SHP77 (cell line): ENCODE results near the gene KCNIP3.

Experiments
- DNase-seq, 2 experiments: peaks; one replicate each; lab custom pipeline; 2025; lab: John Stamatoyannopoulos, UW

The KCNIP3 gene

DNA sequence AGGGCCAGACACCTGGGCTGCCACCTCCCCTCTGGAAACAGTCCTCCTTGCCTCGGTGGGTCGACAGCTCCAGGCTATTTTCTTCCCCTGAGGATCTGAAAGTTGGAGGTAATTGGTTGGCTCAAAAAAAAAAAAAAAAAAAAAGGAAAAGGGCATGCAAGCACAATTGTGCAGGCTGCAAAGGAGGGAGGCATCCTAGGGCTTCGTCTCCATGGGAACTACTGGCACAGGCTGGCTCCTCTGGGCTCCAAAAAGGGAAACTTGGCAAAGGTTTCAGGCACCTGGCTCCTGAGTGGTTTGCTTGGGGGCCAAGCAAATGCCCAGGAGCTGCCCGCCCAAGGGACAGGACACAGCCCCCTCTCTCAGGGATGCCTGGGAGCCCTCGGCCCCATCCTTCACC, 1.1 kb upstream of the KCNIP3 start:
- peak in 1 of 2 experiments; percentile 10 for DNase-seq

DNA sequence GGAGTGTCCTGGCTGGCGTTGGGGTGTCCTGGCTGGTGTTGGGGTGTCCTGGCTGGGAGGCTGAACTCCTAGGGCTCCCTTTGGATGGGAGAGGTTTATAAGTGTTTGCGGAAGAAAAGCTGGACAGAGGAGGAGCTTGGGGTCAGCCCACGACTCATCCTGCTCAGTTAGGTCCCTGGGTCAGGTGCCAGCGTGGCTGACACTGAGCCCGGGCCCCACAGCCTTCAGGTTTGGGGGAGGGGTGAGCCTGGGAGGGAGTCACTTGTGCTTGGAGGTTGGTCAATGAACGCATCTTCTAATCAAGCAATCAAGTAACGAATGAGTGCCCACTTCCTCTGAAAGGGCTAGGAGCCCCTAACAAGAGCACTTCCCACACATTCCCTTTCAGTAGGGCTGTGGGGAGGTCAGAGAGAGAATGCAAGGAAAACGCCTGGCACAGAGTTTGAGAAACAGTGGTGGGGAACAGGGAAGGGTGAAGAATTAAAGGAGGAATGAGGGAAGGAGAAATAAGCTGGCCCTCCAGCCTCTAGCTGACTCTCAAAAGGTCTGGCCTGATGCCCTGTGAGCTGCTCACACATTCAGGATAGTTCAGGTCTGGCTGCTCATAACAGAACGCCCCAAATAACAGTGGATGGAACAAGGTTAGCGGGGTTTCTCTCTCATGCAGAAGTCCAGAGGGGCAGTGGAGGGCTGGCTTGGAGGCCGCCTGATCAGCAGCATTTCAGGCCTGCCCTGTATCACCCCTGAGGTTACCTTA, 670 bp downstream of the KCNIP3 start:
- DNase-seq = no peak

DNA sequence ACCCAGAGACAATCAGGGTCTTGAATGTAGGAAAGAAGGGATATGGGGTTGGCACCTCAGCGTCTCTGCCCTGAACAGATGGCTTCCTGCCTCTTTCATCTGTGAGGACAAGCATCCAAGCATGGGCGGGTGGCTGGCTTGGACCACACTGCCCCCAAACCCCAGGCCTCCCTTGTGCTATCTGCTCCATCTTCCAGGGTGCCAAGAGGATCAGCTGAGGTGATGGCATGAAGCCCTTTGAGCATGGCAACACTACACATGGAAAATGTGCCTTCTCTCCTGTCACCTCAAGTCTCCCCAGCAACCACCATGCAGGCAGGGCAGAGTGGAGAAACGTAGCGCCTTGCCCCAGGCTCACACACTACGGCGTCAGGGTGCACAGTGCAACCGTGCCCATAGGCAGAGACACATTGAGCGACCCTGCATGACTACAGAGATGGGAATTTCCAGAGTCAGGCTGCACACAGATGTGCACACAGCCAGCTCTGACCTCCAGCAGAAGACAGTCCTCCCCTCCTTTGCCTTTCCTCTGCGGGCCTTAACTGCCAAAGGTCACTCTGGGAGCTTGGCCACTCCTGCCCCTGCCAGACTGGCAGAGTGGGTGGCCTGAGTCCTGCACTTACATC, 1.5 kb downstream of the KCNIP3 start:
- DNase-seq = no peak

DNA sequence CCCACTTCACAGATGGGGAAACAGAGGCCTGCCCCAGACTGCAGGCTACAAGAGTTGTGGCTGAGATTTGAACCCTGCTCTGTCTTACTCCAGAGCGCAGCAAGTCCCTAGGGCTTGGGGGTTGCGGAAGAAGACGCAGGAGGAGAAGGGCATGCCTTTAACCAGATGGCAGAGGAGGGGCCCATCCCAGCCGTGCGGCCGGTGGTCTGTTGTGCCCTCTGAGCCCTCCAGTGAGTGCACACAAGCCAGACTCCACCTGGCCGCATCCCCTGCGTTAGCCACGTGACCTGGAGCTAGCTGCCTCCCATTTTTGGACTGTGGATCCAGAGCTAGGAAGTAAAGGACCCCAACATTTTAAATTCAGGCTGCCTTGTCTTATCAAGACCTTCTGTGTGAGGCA, 2.8 kb downstream of the KCNIP3 start:
- no peak for DNase-seq

DNA sequence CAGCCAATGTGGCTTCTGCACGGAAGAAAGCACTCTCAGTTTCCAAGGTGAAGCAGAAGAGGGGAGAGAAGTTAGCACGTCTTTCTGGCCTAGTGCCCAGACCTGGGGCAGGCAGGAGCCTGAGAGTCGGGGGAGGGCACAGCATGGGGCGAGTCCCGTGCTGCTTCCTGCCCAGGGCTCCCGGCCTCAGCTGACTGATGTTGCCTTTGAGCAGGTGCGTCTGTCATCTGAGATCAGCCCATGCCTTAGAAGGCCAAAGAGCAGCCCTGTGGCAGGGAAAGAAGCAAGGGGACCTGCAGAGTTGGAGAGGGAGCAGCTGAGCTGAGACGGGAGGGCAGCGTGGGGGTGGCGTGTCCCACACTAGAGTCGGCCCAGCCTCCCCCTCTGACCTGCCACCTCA, 3.3 kb downstream of the KCNIP3 start:
- DNase-seq = peak; percentile 49 to 71

DNA sequence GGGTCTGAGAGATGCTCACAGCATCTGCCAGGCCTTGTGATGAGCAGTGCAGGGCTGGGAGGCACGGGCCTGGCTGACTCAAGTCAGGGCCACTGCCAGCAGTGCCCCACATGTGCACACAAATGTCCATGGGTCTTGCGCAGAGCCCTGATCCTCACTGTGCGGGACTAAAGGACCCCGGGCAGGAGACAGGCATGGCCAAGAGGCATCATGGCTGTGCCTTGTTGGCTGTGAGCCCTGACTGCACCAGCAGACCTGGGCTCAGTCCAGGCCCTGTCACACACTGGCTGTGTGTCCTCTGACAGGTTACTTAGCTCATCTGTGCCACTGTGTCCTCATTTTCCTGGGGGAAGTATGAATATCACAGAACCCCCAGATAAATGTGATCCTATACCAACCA, 4.0 kb downstream of the KCNIP3 start:
- no peak for DNase-seq

DNA sequence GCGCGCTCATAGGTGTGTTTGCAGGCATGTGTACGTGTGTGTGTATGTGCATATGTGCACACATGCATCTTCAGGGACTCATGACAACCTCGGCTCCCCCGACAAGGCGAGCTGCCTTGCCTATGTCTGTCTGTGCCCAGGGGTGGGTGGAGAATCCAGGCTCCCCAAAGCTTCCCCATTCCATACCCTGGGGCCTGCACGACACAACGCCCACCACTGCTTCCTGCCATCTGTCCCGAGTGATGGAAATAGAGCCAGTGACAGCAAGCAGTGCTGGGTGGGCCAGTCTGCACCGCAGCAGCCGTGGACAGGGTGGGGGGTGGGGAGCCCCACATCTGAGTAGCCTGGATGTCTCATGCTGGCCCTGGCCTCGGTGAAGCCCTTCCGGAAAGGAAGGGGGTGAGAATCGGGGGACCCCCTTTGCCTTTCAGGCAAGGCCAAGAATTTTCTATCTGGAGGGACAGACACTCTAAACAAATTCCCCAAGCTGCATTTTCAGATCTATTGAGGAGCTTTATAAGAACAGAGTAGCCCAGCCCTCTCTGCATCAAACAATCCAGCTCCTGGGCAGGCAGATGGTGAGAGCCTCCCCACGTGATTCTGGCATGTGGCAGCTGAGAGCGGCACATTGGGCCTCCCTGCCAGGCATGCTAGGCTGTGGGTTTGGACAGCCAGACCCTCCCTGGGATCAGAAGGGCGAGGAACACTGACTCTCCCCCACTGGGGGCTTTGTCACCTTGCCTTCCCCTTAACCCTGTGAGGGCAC, 4.9 kb downstream of the KCNIP3 start:
- DNase-seq = no peak

DNA sequence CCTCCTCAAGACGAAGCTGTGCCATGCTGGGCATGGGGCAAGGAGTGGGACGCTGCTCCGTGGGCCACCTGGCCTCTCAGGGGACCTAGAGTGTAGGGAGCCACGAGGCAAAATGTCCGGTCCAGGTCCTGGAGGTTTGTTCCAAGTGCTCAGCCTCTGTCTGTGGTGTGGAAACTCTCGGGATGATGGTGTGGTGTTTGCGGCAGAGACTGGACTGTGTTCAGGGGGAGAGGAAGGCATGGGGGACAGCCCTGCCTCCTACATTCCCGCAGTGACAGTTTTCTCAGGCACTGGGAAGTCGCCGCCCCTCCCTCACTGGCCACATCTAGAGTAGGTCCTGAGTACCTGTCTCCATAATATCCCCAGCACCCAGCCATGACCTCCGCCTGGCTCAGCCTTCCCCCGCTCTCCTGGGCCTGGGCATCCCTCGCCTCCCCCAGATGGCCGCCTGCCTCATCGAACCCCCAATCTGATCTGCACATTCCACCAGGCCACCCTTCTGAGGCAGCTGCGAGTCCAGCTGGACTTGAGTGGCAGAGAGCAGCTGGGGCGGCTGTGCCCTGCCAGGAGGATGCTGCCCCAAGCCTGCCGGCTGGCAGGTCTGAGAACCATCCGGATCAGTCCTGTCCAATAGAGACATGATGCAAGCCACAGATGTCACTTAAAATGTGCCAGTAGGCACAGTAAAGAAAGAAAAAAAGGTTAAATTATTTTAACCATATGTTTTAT, 6.2 kb downstream of the KCNIP3 start:
- peak in 1 of 2 experiments; percentile 64 for DNase-seq

DNA sequence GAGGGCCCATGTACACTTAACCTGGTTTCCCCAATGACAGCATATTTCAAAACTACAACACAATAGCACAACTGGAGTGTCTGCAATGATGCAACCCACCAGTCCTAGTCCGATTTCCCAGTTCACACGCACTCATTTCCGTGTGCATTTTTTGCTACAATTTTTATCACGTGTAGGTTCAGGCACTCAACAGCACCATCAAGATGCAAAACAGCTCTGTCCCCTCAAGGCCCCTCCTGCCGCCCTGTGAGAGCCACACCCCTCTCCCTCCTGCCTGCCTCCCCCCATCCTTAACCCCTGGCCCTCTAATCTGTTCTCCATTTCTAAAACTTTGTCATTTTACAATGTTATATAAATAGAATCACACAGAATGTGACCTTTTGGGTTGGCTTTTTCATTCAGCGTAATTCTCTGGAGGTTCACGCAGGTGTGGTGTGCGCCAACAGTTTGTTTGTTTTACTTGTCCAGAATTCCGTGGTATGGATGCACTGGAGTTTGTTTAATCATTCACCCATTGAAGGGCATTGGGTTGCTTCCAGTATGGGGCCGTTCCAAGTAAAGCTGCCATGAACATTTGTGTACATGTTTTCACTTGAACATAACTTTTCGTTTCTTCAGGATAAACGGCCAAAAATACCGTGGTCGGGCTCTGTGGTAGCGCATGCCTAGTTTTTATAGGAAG, 8.4 kb downstream of the KCNIP3 start:
- DNase-seq = peak in 1 of 2 experiments; percentile 30

DNA sequence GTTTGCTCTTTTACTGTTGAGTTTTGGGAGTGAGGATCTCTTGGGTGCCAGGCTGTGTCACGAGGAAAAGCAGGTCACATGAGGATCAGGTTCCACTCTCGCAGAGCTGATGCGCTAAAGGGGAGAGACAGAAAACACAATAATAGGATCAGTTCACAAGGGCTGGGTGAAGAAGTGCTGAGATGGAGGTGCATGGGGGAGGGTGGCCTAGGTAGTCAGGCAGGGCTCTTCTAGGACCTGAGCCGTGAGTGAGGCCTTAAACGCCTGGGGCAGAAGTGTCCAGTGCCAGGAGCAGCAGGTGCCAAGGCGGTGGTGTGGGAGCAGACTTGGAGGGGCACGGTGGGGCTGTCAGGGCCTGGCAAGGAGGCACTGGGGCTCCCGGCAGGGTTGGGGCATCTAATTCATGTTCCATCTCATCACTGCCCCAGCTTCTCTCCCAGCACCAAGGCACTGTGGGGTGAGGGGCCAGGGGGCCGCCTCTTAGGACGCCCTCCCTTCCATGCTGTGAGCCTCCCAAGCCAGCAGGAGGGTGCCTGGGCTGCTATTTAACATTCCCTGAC, 9.3 kb downstream of the KCNIP3 start:
- DNase-seq = no peak

DNA sequence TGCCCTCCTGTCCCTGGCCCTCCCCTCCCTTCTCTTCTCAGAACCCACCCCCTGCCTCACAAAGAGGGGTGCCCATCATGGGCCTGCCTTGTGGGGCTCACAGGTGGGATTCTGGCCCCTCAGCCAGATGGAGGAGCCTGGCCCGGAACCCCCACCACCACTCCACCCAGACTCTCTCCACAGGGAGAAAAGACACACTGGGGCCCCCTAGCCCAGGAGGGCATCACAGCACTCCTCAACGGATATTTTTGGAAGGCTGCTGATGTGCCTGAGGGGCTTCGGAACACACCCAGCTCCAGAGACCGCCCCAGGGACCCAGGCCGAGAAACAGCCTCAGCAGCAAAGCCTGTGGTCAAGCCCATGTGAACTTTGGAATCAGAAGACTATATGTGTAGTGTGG, 9.9 kb downstream of the KCNIP3 start:
- no peak for DNase-seq

DNA sequence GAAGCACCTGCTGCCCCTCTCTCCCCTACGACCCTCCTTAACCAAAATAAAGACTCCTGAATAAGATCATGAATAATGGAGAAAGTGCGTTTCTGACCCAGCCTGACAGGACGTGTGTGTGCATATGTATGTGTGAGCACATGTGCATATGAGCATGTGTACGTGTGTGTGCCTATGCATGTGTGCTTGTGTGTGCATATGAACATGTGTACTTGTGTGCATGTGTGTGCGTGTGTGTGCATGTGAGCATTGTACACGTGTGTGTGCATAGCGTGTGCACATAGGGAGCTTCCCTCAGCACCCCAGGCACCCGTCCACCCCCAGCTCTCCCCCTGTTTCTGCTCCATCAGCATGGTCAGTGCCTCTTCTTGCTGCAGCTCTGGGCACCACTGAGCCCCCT, 10.7 kb downstream of the KCNIP3 start:
- no peak for DNase-seq

DNA sequence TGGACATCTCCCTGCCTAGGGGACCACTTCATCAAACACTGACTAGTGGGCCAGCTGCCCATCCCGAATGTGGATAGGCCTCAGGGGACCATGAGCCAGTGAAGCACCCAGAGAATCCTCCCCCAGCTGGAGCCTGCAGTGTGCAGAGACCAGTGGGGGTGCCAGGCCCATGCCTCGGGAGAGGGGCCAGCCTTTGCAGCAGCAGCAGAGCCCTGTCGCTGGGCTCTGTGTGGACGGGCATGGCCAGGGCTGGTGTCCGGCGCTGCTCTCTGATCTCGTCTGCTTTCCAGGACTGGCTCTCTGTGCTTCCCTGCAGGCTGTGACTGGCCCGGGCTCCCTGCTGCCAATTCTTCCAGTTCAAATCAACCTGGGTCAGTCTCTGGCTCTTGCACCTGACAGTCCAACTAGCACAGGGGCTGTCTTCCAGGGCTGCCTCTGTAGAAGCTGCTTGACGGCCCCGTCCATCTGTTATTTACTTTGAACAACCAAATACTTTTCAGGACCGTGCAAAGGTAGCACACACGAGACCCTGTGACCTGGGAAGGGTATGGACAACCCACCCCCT, 11.4 kb downstream of the KCNIP3 start:
- no peak for DNase-seq

DNA sequence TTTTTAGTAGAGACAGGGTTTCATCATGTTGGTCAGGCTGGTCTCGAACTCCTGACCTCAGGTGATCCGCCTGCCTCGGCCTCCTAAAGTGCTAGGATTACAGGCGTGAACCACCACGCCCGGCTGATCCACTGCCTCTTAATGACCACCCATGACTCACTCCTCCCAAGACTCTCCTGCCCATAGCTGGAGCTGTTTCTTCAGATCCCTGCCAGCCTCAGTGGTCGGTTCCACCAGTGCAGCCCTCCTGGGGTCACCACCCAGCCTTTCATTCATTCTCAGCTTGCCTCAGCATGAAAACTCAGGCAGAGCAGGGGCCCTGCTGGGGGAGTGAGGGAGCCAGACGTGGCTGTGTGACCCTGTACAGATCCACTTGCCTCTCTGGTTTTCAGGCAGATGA, 12.5 kb downstream of the KCNIP3 start:
- no peak for DNase-seq

DNA sequence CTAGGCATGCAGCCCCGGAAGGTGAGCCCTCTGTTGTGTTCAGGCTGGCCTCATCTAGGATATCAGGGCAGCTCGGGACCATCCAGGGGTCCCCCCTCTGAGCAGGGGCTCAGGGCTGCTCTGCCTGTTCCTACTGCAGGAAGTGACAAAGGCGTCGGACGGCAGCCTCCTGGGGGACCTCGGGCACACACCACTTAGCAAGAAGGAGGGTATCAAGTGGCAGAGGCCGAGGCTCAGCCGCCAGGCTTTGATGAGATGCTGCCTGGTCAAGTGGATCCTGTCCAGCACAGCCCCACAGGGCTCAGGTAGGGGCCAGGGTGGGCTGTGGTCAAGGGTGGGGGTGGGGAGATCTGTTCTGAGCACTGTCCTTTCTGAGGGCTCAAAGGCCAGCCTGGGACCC, 13.1 kb downstream of the KCNIP3 start:
- DNase-seq = no peak

DNA sequence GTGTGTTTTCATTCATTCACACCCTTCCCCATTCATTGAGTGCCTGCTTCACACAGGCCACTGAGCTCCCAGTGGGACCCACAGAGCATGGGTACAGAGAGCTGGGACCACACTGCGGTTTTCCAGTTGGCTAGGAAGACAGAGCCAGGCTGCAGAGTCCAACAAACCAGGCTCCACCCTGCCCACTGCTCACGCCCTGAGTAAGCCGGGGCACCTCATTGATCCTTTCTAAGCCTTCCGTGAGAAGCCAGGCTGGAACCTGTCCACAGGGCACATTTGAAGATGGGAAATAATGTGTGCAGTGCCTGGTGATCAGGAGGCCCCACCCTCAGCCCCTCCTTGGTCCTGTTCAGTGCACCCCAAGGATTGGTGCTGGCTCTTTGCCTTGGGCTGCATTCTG, 13.5 kb downstream of the KCNIP3 start:
- DNase-seq = no peak

DNA sequence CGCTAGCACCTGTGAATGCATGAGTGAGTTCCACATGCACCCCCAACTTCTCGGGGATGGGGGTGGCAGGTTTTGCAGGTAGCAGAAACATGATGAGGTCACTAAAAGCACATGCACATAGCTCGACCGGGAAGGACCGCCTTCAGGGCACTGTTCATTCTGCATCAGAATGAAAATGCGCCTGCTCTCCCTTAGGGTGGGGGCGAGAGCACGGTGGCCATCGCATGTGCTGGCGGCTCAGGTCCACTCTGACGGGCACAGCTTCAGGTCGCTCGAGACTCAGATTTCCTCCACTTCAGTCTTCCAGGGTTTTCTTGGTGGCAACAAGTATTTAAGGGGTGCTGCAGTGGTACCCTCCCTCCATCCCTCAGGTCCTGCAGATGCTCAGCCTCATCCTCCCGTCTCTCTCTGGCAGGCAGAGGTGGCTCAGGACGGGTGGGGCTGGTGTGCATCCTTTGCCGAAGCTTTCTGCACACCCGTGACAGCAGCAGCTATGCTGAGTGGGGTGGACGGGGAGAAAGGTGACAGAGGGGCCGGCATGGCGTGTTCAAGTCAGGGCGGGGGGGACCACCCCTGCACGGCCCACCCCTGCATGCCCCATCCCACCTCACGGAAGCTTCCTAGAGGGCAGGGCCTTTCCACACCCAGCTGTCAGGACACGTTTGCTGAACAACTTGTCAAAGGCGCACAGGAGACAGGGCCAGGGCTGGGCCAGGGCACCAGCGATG, 14.8 kb downstream of the KCNIP3 start:
- DNase-seq = no peak

DNA sequence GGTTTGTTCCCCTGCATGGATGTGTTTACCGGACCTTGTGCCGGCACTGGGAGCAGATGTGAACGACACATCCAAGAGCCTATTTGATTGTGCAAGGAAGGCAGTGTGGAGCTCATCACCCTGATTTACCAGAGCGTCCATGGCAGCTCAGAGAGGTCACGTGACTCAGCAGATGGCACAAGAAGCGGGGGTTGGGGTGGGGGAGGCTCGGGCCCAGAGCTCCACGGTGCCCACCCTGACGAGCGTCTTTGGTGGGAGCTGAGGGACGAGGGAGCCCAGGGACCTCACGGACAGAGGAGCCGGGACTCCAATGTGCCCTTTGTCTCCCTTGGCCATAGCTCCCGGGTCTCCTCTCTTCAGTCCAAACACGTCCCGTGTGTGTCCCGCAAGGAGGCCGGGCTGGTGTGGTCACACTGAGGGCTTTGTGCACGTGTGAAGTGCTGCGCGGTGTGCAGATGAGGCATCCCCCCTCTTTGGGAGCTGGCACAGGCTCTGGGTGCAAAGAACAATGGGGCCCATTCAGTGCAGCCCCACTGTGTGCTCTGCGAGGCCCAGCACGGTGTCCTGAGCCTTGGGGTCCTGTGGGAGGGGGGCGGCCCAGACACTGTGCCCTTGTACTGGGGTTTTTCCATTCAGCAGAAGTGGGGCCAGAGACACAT, 15.5 kb downstream of the KCNIP3 start:
- no peak for DNase-seq

DNA sequence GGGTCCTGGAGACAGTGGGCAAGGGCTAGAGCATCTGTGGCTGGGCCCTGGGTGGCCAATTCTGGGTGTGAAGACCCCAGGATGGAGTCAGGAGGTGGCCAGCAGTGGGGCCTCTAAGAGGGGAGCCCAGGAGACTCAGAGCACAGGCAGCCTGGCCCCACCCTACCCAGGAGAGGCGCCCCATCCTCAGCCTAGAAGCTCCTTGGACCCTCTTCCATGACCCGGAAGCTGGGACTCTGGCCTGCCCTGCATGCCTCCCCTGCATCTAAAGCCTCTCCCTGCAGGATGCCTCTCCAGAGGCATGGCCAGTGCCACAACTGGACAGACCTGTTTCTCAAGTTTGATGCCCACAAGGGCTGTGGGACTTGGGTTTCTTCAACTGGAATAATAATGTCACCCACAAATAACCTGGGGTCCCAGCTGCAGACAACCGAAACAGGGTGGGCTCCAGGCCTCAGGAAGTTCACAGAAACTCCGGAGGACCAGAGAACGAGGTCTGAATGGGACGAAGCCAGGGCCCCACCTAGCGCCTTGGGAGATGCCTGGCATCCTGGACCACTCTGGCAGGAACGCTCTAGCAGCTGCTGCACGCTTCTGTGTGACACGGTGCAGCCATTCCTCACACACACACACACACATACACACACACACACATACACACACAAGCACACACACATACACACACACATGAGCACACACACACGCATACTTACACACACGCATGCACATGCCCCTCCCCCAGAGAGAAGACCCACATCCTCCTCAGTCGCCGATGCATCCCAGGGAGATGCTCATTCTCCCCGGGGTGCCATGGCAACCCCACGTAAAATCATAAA, 16.4 kb downstream of the KCNIP3 start:
- DNase-seq = no peak
